Measurements from ENCODE around the gene PDE6G.
A peak's percentile ranks its signal among the peaks of the same experiment; 100 is the strongest.

PDE6G gene

DNA sequence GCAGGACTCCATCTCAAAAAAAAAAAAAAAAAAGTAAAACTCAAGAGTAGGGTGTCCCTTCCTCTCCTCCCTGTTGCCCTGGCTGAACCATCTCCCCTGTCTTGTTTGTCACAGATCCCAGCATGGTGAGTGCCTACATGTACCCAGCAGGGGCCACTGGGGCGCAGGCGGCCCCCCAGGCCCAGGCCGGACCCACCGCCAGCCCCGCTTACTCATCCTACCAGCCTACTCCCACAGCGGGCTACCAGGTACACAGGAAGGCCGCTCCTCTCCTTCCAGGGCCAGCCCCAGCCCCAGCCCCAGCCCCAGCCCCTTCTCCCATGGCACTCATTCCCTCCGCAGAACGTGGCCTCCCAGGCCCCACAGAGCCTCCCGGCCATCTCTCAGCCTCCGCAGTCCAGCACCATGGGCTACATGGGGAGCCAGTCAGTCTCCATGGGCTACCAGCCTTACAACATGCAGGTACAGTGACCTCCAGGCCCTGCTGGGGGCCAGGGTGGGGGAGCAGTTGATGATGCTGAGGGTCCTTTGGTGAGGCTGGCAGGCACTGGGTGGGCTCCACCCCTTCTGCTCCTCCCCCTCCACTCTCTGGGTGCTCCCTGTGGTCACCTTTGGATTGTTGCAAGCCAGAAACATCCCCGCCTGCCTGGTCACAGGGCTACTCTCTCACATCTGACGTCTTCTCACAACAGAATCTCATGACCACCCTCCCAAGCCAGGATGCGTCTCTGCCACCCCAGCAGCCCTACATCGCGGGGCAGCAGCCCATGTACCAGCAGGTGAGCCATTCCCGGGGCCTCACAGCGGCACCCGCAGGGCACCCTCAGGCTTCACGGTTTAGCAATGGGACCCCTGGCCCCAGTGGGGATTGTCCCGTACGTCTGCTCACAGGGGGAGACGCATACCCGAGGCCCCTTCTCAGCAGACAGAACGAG is 44.3 kb upstream of the PDE6G start:
- H3K4me3 ChIP-seq (replicated peaks; ENCODE audit: low read depth, low read length) = peak overlapping the region; percentile 99; the same call in 1 of the 2 replicates
- TF ChIP-seq, protein P1, sequence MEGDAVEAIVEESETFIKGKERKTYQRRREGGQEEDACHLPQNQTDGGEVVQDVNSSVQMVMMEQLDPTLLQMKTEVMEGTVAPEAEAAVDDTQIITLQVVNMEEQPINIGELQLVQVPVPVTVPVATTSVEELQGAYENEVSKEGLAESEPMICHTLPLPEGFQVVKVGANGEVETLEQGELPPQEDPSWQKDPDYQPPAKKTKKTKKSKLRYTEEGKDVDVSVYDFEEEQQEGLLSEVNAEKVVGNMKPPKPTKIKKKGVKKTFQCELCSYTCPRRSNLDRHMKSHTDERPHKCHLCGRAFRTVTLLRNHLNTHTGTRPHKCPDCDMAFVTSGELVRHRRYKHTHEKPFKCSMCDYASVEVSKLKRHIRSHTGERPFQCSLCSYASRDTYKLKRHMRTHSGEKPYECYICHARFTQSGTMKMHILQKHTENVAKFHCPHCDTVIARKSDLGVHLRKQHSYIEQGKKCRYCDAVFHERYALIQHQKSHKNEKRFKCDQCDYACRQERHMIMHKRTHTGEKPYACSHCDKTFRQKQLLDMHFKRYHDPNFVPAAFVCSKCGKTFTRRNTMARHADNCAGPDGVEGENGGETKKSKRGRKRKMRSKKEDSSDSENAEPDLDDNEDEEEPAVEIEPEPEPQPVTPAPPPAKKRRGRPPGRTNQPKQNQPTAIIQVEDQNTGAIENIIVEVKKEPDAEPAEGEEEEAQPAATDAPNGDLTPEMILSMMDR (IDR thresholded peaks at IDR 0.05; ENCODE audit: low read depth, low read length, missing control alignments) = no peak
- DNase-seq (ENCODE audit: extremely low read depth, low read depth) = no peak

DNA sequence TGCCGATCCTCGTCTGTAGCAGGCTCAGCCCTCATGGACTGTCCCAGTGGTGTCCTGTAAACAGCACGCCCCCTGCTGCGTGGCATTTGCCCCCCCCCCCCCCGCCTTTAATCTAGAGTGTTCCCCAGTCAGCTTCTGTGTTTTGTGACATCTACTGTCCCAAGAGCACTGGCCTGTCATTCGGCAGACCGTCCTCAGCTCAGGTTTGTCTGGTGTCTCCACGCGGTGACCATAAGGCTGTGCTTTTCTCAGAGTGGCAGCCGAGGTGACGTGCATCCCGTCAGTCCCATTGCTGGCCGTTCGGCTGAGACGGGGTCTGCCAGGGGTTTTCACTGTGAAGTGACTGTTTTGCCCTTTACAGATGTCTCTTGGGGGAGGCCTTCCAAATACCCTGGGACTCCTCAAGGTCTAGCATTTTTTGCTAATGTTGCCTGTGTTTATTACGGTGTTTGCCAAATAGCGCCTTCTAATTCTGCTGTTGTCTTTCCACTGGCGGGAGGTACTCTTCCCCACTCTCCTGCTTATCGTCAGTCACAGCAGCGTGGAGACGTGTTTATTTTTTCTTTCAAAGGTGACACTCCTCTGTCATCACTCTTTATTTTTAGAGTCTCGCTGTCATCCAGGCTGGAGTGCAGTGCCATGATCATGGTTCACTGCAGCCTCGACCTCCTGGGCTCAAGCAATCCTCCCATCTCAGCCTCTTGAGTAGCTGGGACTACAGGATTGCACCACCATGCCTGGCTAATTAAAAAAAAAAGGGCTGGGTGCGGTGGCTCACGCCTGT is 41.1 kb upstream of the PDE6G start:
- TF ChIP-seq, protein P1 (IDR thresholded peaks at IDR 0.05; ENCODE audit: low read depth, low read length, missing control alignments) = no peak
- no peak for DNase-seq (ENCODE audit: extremely low read depth, low read depth)
- H3K4me3 ChIP-seq (replicated peaks; ENCODE audit: low read depth, low read length) = no peak overlapping the region

DNA sequence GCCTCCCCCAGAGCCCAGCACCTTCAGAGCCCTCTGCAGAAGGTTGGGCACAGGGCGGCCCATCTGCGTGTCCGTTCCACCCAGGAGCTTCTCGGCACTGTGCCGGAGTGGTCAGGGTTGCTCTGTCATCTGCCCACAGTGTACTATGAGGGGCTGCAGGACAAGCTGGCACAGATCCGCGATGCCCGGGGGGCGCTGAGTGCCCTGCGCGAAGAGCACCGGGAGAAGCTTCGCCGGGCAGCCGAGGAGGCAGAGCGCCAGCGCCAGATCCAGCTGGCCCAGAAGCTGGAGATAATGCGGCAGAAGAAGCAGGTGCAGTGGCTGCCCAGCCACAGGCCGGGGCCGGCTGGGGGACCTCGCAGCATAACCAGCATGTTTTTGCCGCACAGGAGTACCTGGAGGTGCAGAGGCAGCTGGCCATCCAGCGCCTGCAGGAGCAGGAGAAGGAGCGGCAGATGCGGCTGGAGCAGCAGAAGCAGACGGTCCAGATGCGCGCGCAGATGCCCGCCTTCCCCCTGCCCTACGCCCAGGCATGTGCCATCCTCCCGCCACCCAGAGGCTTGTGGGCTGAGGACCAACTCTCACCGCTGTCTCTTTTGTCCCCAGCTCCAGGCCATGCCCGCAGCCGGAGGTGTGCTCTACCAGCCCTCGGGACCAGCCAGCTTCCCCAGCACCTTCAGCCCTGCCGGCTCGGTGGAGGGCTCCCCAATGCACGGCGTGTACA is 40.0 kb upstream of the PDE6G start:
- TF ChIP-seq, protein P1 (IDR thresholded peaks at IDR 0.05; ENCODE audit: low read depth, low read length, missing control alignments) = no peak
- DNase-seq (ENCODE audit: extremely low read depth, low read depth) = no peak
- H3K4me3 ChIP-seq (replicated peaks; ENCODE audit: low read depth, low read length) = no peak overlapping the region

DNA sequence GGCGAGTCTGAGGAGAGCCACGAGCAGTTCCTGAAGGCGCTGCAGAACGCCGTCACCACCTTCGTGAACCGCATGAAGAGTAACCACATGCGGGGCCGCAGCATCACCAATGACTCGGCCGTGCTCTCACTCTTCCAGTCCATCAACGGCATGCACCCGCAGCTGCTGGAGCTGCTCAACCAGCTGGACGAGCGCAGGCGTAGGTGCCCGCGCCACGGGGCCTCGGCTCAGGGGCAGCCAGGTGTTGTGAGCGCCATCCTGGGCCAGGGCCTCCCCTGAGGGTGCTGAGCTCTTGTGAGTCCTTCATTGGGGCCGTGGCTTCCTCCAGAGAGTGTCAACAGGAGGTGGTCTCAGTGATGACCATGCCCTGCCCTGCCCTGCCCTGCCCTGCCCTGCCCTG is 39.5 kb upstream of the PDE6G start:
- TF ChIP-seq, protein P1 (IDR thresholded peaks at IDR 0.05; ENCODE audit: low read depth, low read length, missing control alignments) = no peak
- no peak overlapping the region for H3K4me3 ChIP-seq (replicated peaks; ENCODE audit: low read depth, low read length)

DNA sequence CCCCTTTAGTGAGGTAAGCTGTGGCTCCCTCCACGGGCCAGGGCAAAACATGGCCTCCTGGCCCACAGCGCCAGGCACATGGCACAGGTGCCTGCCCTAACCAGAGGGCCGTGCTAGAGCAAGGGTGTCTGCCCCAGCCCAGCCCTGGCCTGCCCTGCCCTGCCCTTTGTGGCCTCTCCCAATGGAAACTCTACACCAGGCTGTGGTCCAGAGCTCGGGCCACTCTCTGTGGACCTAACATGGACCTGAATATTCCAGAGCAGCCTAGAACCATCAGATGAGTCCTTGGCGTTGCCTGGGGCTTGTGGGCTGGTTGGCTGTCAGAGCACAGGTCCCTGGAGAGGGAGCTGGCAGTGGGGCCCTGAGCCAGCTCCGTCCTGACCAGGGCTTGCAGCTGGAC is 38.9 kb upstream of the PDE6G start:
- DNase-seq (ENCODE audit: extremely low read depth, low read depth) = no peak
- TF ChIP-seq, protein P1 (IDR thresholded peaks at IDR 0.05; ENCODE audit: low read depth, low read length, missing control alignments) = no peak
- H3K4me3 ChIP-seq (replicated peaks; ENCODE audit: low read depth, low read length) = no peak overlapping the region

More for the DNA sequence above, 39.5 kb upstream of the PDE6G start:
- no peak for DNase-seq (ENCODE audit: extremely low read depth, low read depth)

DNA sequence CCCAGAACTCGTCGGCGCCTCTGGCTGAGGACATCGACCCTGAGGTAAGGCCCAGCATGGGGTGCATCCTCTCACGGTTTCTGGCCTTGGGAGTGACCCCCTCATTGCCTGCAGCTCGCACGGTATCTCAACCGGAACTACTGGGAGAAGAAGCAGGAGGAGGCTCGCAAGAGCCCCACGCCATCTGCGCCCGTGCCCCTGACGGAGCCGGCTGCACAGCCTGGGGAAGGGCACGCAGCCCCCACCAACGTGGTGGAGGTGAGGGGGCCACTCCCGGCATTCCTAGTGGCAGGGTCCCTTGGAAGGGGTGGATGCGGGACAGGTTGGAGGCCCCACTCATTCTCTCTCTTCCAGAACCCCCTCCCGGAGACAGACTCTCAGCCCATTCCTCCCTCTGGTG is 38.5 kb upstream of the PDE6G start:
- no peak overlapping the region for H3K4me3 ChIP-seq (replicated peaks; ENCODE audit: low read depth, low read length)
- DNase-seq (ENCODE audit: extremely low read depth, low read depth) = no peak
- TF ChIP-seq, protein P1 (IDR thresholded peaks at IDR 0.05; ENCODE audit: low read depth, low read length, missing control alignments) = no peak

Data from HFF-Myc (cell line).